H9 (cell line): ENCODE results near the gene TNPO3. TPM values are rescaled to one million over a fixed set of nuclear protein-coding genes. Genes with fewer than 3 reads are reported as not detected.

Source experiments
- DNase-seq: peaks from one replicate; pipeline ENCODE4 v3.0.0-alpha.2; 2017
- H2AFZ ChIP-seq: one replicate; pipeline ENCODE4 v1.6.1; 2013; ENCODE audit warnings: mild to moderate bottlenecking, low read length, control low read depth, moderate library complexity
- H2AK5ac ChIP-seq: 2 replicates; pipeline ENCODE4 v1.6.1; 2013; ENCODE audit warnings: low read length, control low read depth, mixed read lengths; ENCODE audit not compliant: insufficient read length
- H2BK120ac ChIP-seq: one replicate; pipeline ENCODE4 v1.6.1; 2013; ENCODE audit warnings: low read depth, mild to moderate bottlenecking, low read length, control low read depth, inconsistent platforms; ENCODE audit not compliant: poor library complexity, severe bottlenecking
- H2BK12ac ChIP-seq: 2 replicates; pipeline ENCODE4 v1.6.1; 2013; ENCODE audit warnings: low read length, control low read depth, mixed read lengths, low read depth; ENCODE audit not compliant: insufficient read length
- H2BK15ac ChIP-seq: 2 replicates; pipeline ENCODE4 v1.6.1; 2013; ENCODE audit warnings: low read depth, low read length, control low read depth
- H2BK20ac ChIP-seq: one replicate; pipeline ENCODE4 v1.6.1; 2013; ENCODE audit warnings: low read depth, mild to moderate bottlenecking, low read length, control low read depth, inconsistent platforms; ENCODE audit not compliant: poor library complexity, severe bottlenecking
- H2BK5ac ChIP-seq: 2 replicates; pipeline ENCODE4 v1.6.1; 2013; ENCODE audit warnings: low read length, control low read depth, mixed read lengths; ENCODE audit not compliant: insufficient read length
- H3K14ac ChIP-seq: 2 replicates; pipeline ENCODE4 v1.6.1; 2013; ENCODE audit warnings: low read length, control low read depth; ENCODE audit not compliant: insufficient read depth
- H3K18ac ChIP-seq: 2 replicates; pipeline ENCODE4 v1.6.1; 2013; ENCODE audit warnings: low read depth, mild to moderate bottlenecking, mixed read lengths, low read length, control low read depth; ENCODE audit not compliant: insufficient read length
- H3K23ac ChIP-seq: 2 replicates; pipeline ENCODE4 v1.6.1; 2013; ENCODE audit warnings: low read length, control low read depth, mixed read lengths, low read depth; ENCODE audit not compliant: insufficient read length
- H3K23me2 ChIP-seq: 2 replicates; pipeline ENCODE4 v1.6.1; 2013; ENCODE audit warnings: low read depth, mild to moderate bottlenecking, mixed read lengths, low read length, control low read depth; ENCODE audit not compliant: insufficient read length, poor library complexity, severe bottlenecking
- H3K27ac ChIP-seq: 2 replicates; pipeline ENCODE4 v1.5.1; 2013; ENCODE audit warnings: low read length, control low read depth, mixed read lengths, low read depth; ENCODE audit not compliant: insufficient read length
- H3K27me3 ChIP-seq: 2 replicates; pipeline ENCODE4 v1.6.1; 2013; ENCODE audit warnings: low read length, control low read depth, inconsistent platforms; ENCODE audit not compliant: insufficient read depth
- H3K4ac ChIP-seq: 2 replicates; pipeline ENCODE4 v1.6.1; 2013; ENCODE audit warnings: low read depth, mild to moderate bottlenecking, control low read depth, inconsistent platforms, low read length, moderate library complexity
- H3K4me1 ChIP-seq: 2 replicates; pipeline ENCODE4 v1.6.1; 2013; ENCODE audit warnings: low read length, control low read depth, inconsistent platforms; ENCODE audit not compliant: insufficient read depth
- H3K4me2 ChIP-seq: 2 replicates; pipeline ENCODE4 v1.6.1; 2013; ENCODE audit warnings: low read length, control low read depth, mixed read lengths; ENCODE audit not compliant: insufficient read length, insufficient read depth
- H3K56ac ChIP-seq: 2 replicates; pipeline ENCODE4 v1.6.1; 2013; ENCODE audit warnings: low read depth, mild to moderate bottlenecking, mixed read lengths, low read length, control low read depth; ENCODE audit not compliant: insufficient read length
- H3K79me1 ChIP-seq: 2 replicates; pipeline ENCODE4 v1.6.1; 2013; ENCODE audit warnings: low read depth, mild to moderate bottlenecking, moderate library complexity, low read length, control low read depth, inconsistent platforms; ENCODE audit not compliant: insufficient read depth, poor library complexity, severe bottlenecking
- H3K79me2 ChIP-seq: 2 replicates; pipeline ENCODE4 v1.6.1; 2013; ENCODE audit warnings: low read length, control low read depth, inconsistent platforms; ENCODE audit not compliant: insufficient read depth
- H3K9ac ChIP-seq: 2 replicates; pipeline ENCODE4 v1.6.1; 2013; ENCODE audit warnings: low read length, control low read depth, mixed read lengths; ENCODE audit not compliant: insufficient read length; ENCODE audit errors: extremely low read depth
- H3K9me3 ChIP-seq: one replicate; pipeline ENCODE4 v1.6.1; 2013; ENCODE audit warnings: low read depth, low read length, inconsistent platforms; ENCODE audit not compliant: control insufficient read depth
- H3T11ph ChIP-seq: one replicate; pipeline ENCODE4 v1.6.1; 2013; ENCODE audit warnings: mild to moderate bottlenecking, low read length, control low read depth, inconsistent platforms
- H4K20me1 ChIP-seq: one replicate; pipeline ENCODE4 v1.6.1; 2013; ENCODE audit not compliant: control insufficient read depth, insufficient read length, insufficient read depth
- H4K5ac ChIP-seq: 2 replicates; pipeline ENCODE4 v1.6.1; 2013; ENCODE audit warnings: low read depth, mild to moderate bottlenecking, mixed read lengths, low read length, control low read depth; ENCODE audit not compliant: insufficient read length
- H4K8ac ChIP-seq: replicated peaks from 2 replicates; pipeline ENCODE4 v1.6.1; 2013; ENCODE audit warnings: low read length, control low read depth, mixed read lengths, low read depth; ENCODE audit not compliant: insufficient read length
- H4K91ac ChIP-seq: 2 replicates; pipeline ENCODE4 v1.6.1; 2013; ENCODE audit warnings: low read depth, mild to moderate bottlenecking, moderate library complexity, mixed read lengths, low read length, control low read depth; ENCODE audit not compliant: insufficient read length
- H3K27ac Mint-ChIP-seq, 3 experiments: 2 replicates in 2 of 3; 3 replicates in 1 of 3; pipeline ENCODE4 v1.8.0; 2020 to 2021; ENCODE audit warnings: mixed read lengths in 3 of 3, mild to moderate bottlenecking in 1 of 3, moderate library complexity in 1 of 3
- H3K27me3 Mint-ChIP-seq: 2 replicates; pipeline ENCODE4 v1.8.0; 2021; ENCODE audit warnings: low read depth, mild to moderate bottlenecking, moderate library complexity, mixed read lengths
- H3K36me3 Mint-ChIP-seq, 3 experiments: 2 replicates in 2 of 3; 3 replicates in 1 of 3; pipeline ENCODE4 v1.8.0; 2020 to 2021; ENCODE audit warnings: low read depth in 3 of 3, mixed read lengths in 3 of 3; ENCODE audit not compliant: insufficient read depth in 1 of 3
- H3K4me1 Mint-ChIP-seq, 2 experiments: 2 replicates each; pipeline ENCODE4 v1.8.0; 2020; ENCODE audit warnings: mixed read lengths in 2 of 2
- H3K4me3 Mint-ChIP-seq, 2 experiments: 2 replicates in 1 of 2; 3 replicates in 1 of 2; pipeline ENCODE4 v1.8.0; 2020 to 2021; ENCODE audit warnings: mild to moderate bottlenecking in 2 of 2, mixed read lengths in 2 of 2, moderate library complexity in 1 of 2
- H3K9me3 Mint-ChIP-seq, 2 experiments: 2 replicates in 1 of 2; 3 replicates in 1 of 2; pipeline ENCODE4 v1.8.0; 2020; ENCODE audit warnings: mild to moderate bottlenecking in 2 of 2, mixed read lengths in 2 of 2, moderate library complexity in 1 of 2
- WGBS: extraction: QIAGEN DNeasy Blood & Tissue Kit; methylation state at CpG from one replicate; pipeline ENCODE4 v1.1.7; 2013; ENCODE audit warnings: missing lambda C conversion rate, low lambda C conversion rate, mixed read lengths; ENCODE audit not compliant: insufficient read length; ENCODE audit errors: extremely low coverage; 5-methylcytosine and 5-hydroxymethylcytosine counted together
- total RNA-seq: library from RNA; stranded (reverse); gene quantifications from 2 replicates; pipeline ENCODE4 v1.2.1, GENCODE V29; 2021
- TF ChIP-seq, protein P1 (sequence below): fragments of 200-600 bp; sonication (generic); conservative IDR thresholded peaks from 3 replicates; pipeline ENCODE4 v1.8.0; 2021; ENCODE audit warnings: antibody characterized with exemption, mild to moderate bottlenecking

The TNPO3 gene
- total RNA-seq, 1 experiment from 2014 or later = 90.1 TPM

DNA sequence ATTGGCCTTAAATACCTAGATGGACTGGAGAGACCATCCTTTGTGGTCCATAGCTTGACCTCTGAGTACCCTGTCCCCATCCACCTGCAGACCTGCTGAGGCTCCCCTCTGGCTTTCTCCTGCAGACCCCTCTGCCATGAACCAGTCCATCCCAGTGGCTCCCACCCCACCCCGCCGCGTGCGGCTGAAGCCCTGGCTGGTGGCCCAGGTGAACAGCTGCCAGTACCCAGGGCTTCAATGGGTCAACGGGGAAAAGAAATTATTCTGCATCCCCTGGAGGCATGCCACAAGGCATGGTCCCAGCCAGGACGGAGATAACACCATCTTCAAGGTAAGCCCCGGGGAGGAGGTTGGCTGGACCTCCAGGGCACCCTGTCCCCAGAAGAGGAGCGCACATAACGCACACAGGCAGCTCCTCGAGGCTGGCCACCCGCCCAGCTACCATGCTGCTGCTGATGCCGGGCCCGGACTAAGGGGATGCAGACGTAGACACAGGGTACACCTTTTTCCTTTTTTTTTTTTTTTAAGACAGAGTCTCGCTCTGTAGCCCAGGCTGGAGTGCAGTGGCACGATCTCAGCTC lies 112.9 kb downstream of the TNPO3 start:
- no peak overlapping the region for H2AFZ ChIP-seq
- H3K36me3 Mint-ChIP-seq = no peaks in the 10 kb centered on the region
- no peak for DNase-seq

More for the DNA sequence above, 112.9 kb downstream of the TNPO3 start:
- no peak overlapping the region for H3K4me2 ChIP-seq
- Mint-ChIP-seq H3K9me3 (0 out of 5 replicates have a peak, but pooled peaks cover 0 to 2% of the 10 kb centered on the region in 2 experiments), H3K4me1 (peaks cover 10 to 14% of the 10 kb centered on the region in 2 experiments), H3K27me3 (peaks cover 49% of the 10 kb centered on the region), H3K27ac (no peak overlapping the region), H3K4me3 (no peak overlapping the region)
- no peak overlapping the region for H2BK15ac ChIP-seq
- no peak overlapping the region for H2BK20ac ChIP-seq
- H3K18ac ChIP-seq = no peak overlapping the region
- H3K9me3 ChIP-seq = no peaks in the 10 kb centered on the region
- H3K56ac ChIP-seq = no peak overlapping the region
- H2BK5ac ChIP-seq = no peak overlapping the region
- H2AK5ac ChIP-seq = no peak overlapping the region
- WGBS = no CpG with 5 or more reads among the region's 16 CpGs
- no peak overlapping the region for H2BK12ac ChIP-seq
- H3K27me3 ChIP-seq = peaks cover 16% of the 10 kb centered on the region; the same call in 1 of the 2 replicates
- H3K4ac ChIP-seq = no peak overlapping the region
- H2BK120ac ChIP-seq = no peak overlapping the region
- H4K20me1 ChIP-seq = no peaks in the 10 kb centered on the region
- H3K79me1 ChIP-seq = no peaks in the 10 kb centered on the region
- TF ChIP-seq, protein P1, sequence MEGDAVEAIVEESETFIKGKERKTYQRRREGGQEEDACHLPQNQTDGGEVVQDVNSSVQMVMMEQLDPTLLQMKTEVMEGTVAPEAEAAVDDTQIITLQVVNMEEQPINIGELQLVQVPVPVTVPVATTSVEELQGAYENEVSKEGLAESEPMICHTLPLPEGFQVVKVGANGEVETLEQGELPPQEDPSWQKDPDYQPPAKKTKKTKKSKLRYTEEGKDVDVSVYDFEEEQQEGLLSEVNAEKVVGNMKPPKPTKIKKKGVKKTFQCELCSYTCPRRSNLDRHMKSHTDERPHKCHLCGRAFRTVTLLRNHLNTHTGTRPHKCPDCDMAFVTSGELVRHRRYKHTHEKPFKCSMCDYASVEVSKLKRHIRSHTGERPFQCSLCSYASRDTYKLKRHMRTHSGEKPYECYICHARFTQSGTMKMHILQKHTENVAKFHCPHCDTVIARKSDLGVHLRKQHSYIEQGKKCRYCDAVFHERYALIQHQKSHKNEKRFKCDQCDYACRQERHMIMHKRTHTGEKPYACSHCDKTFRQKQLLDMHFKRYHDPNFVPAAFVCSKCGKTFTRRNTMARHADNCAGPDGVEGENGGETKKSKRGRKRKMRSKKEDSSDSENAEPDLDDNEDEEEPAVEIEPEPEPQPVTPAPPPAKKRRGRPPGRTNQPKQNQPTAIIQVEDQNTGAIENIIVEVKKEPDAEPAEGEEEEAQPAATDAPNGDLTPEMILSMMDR = no peak
- H3K14ac ChIP-seq = no peak overlapping the region
- H4K91ac ChIP-seq = no peak overlapping the region
- no peak overlapping the region for H3K23ac ChIP-seq
- no peak overlapping the region for H3T11ph ChIP-seq
- no peaks in the 10 kb centered on the region for H3K79me2 ChIP-seq
- no peak overlapping the region for H3K9ac ChIP-seq
- no peak overlapping the region for H4K5ac ChIP-seq
- no peak overlapping the region for H4K8ac ChIP-seq
- peaks cover 5% of the 10 kb centered on the region for H3K23me2 ChIP-seq
- no peak overlapping the region for H3K27ac ChIP-seq
- H3K4me1 ChIP-seq = no peaks in the 10 kb centered on the region
